IPS-15b (cell line): ENCODE data around the gene HPN.
"Not testable (repeated sequence)": the region's sequence is repeated elsewhere in the genome, so short reads cannot be mapped to it uniquely, and the experiment has no call there.

ENCODE experiments used
- H3K27me3 ChIP-seq: one replicate; pipeline ENCODE4 v1.6.1; 2013; ENCODE audit warnings: low read length; ENCODE audit not compliant: control insufficient read depth, insufficient read depth
- H3K36me3 ChIP-seq: one replicate; pipeline ENCODE4 v1.6.1; 2013; ENCODE audit warnings: low read length; ENCODE audit not compliant: control insufficient read depth, insufficient read depth
- H3K4me1 ChIP-seq: one replicate; pipeline ENCODE4 v1.6.1; 2013; ENCODE audit warnings: mild to moderate bottlenecking, low read length; ENCODE audit not compliant: control insufficient read depth, insufficient read depth
- H3K4me3 ChIP-seq: one replicate; pipeline ENCODE4 v1.5.1; 2013; ENCODE audit warnings: low read depth, low read length
- H3K9ac ChIP-seq: one replicate; pipeline ENCODE4 v1.6.1; 2013; ENCODE audit warnings: low read depth, mild to moderate bottlenecking, low read length
- H3K9me3 ChIP-seq: one replicate; pipeline ENCODE4 v1.6.1; 2013; ENCODE audit warnings: mild to moderate bottlenecking, low read length; ENCODE audit not compliant: control insufficient read depth, insufficient read depth

HPN gene

DNA sequence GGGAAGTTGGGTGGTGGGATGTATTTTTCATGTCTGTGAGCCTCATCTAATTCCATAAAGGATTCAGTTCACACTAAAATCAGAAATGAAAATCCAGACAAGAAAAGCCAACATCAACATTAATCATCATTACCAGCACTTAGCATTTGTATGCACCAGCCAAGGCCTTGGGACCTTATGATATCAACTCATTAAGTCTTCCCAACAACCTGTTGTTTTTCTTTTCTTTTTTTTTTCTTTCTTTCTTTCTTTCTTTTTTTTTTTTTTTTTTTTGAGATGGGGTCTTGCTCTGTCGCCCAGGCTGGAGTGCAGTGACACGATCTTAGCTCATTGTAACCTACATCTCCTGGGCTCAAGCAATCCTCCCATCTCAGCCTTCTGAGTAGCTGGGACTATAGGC is 9.1 kb downstream of the HPN start:
- H3K4me1 ChIP-seq, H3K9ac ChIP-seq, H3K4me3 ChIP-seq, H3K27me3 ChIP-seq, H3K9me3 ChIP-seq, H3K36me3 ChIP-seq: not testable (repeated sequence)

DNA sequence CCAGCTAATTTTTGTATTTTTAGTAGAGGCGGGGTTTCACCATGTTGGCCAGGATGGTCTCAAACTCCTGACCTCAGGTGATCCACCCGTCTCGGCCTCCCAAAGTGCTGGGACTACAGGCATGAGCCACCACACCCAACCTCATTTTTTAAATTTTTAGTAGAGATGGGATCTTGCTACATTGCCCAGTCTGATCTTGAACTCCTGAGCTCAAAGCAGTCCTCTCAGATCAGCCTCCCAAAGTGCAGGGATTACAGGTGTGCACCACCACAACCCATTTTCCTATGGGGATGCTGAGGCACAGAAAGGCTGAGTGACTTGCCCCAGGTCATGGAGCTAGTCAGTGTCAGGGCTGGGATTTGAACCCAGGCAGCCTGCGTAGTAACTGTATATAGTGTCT is 9.7 kb downstream of the HPN start:
- H3K36me3 ChIP-seq, H3K4me3 ChIP-seq, H3K9me3 ChIP-seq, H3K9ac ChIP-seq, H3K4me1 ChIP-seq, H3K27me3 ChIP-seq: not testable (repeated sequence)

DNA sequence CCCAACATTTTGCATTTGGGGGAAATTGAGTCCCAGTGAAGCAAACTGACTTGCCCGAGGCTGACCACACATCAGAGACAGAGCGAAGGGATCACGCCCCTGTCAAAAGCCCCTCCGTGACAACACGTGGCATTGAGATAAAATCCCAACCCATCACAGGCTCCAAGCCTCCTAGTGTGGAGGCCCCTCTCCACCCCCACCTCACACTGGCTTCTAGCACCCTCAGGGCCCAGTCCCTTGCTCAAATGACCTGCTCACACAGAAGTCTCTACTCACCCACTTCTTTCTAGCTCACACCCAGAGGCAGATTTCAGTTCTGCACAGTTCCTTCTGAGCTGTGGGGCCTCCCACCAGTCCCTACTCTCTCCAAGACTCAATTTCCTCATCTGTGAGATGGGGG is 10.3 kb downstream of the HPN start:
- Histone ChIP-seq H3K9me3 (no peaks in the 10 kb centered on the region), H3K36me3 (peaks cover 5% of the 10 kb centered on the region), H3K27me3 (no peaks in the 10 kb centered on the region), H3K4me1 (peaks cover 9% of the 10 kb centered on the region), H3K9ac (no peak overlapping the region), H3K4me3 (no peak overlapping the region)

DNA sequence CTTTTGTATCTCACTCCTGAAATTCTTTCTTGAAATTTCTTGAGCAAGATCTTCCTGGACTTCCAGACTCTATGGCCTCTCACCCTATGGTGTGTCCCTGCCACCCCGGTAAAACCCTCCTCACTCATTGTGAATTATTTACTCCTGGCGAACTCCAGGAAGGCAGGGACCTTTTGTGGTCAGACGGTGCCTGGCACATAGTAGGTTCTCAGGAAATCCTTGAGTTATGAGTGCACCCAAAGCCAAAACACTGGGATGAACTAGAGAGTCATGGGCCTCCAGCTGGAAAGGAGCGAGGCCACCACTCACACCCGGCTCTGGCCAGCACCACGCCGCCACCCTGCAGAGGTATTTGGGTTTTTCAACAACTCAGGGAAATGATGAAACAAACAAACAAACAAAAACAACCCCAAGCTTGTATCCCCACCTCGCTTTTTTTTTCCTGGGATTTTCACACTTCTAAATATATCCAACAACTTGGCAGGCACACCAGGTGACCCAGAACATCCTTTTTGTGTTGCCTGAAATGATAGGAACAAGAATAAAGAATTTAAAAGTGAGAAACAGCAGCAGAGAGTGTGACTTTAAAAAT is 11.2 kb downstream of the HPN start:
- Histone ChIP-seq H3K27me3 (no peaks in the 10 kb centered on the region), H3K9me3 (no peaks in the 10 kb centered on the region), H3K9ac (no peak overlapping the region), H3K4me1 (peaks cover 9% of the 10 kb centered on the region), H3K4me3 (no peak overlapping the region), H3K36me3 (peaks cover 5% of the 10 kb centered on the region)

DNA sequence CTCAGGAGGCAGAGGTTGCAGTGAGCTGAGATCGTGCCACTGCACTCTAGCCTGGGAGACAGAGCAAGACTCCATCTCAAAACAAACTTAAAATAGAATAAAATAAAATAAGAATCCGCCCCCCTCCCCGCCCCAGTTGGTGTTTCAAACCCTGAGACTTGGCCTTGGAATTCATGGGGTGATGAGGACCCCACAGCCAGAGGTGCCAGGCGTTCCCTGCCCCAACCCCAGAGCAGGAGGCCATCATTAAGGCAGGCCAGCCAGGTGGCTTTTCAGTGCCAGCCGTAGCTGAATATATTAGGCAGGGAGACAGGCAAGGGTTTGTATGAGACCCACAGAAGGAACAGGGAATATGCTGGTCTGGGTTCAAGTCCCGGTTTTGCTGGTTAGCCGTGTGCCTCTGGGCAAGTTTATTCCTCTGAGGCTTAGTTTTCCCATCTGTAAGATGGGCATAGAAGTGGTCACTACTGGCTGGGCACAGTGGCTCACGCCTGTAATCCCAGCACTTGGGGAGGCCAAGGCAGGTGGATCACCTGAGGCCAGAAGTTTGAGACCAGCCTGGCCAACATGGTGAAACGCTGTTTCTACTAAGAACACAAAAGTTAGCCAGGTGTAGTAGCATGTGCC is 12.3 kb downstream of the HPN start:
- Histone ChIP-seq H3K36me3 (peaks cover 5% of the 10 kb centered on the region), H3K9me3 (no peaks in the 10 kb centered on the region), H3K9ac (no peak overlapping the region), H3K4me1 (peaks cover 9% of the 10 kb centered on the region), H3K27me3 (no peaks in the 10 kb centered on the region), H3K4me3 (no peak overlapping the region)

DNA sequence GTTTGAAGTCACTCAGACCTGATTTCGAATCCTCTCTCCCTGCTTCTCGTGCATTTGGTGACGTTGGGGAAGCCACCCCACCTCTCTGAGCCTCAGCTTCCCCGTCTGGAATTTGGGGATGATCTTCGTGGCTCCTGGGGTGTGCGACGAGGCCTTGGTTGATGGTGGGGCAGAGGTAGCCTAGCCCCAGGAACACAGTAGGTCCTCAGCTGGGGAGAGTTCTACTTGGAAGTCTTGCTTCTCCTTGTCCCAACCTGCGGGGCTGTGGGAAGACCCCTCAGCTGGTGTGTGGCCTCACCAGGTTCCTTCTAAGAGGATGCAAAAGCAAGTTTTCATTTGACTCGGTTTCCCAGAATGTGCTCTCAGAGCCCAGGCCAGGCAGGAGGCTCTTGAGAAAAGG is 13.1 kb downstream of the HPN start:
- Histone ChIP-seq H3K9ac (no peak overlapping the region), H3K4me3 (no peak overlapping the region), H3K27me3 (no peaks in the 10 kb centered on the region), H3K4me1 (peaks cover 9% of the 10 kb centered on the region), H3K36me3 (peaks cover 5% of the 10 kb centered on the region), H3K9me3 (no peaks in the 10 kb centered on the region)

DNA sequence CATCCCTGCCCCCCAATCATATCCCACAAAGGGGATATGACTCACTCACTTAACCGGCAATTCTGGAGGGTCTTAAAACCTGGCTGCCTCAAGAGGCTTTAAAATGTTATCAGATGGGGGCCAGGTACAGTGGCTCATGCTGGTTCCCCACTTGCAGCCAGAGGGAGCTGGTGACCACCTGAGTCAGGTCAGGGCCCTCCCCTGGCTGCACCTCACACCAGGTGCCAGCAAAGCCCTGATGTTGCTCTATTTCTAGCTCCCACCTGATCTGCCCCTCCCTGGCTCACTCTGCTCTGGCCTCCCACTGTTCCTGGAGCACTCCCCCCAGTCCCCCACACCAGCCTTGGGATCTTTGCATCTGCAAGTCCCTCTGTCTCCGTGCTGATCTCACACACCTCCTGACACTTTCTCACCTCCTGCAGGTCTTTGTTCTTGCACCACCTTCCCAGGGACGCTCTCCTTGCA is 14.2 kb downstream of the HPN start:
- peaks cover 5% of the 10 kb centered on the region for H3K36me3 ChIP-seq

DNA sequence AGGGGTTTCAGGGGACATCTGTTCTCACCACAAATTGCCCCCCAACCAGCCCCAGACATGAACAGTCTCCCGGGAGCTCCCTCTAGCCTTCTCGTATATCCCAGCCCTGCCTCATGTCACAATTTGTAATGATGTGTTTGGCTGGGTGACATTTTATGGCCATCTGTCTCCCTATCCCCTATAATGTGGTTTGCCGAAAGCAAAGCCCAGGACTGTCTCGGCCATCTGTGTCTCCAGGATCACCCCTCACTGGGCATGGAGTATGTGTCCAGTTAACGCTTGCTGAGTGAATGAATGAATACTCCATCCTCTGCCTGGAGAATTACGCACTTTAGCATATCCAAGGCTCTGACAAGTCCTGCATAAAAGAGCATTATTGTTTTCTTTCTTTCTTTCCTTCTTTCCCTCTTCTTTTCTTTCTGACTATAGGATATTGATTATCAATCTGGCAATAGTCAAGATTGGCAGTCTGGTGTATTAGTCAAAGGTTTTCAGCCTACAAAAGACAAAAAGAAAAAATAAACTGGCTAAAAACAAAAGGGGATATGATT is 15.1 kb downstream of the HPN start:
- H3K9me3 ChIP-seq, result no peaks in the 10 kb centered on the region
- H3K9ac ChIP-seq, result peak overlapping the region; percentile 39

More for the DNA sequence above, 14.2 kb downstream of the HPN start:
- Histone ChIP-seq H3K4me3 (peak overlapping the region; percentile 0), H3K9me3 (no peaks in the 10 kb centered on the region), H3K9ac (peak overlapping the region; percentile 39), H3K4me1 (peaks cover 9% of the 10 kb centered on the region), H3K27me3 (no peaks in the 10 kb centered on the region)

DNA sequence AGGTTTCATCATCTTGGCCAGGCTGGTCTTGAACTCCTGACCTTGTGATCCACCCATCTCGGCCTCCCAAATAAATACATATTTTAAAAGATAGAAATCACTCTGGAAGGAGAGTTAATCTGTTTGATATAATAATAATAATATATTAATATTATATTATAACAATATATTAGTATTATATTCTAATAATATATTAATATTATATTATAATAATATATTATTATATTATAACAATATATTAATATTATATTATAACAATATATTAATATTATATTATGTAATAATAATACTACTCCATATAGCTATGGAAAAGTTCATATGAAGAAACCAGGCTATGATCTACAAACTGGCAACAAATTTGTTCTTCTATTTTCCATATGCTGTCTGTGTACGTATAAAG is 16.8 kb downstream of the HPN start:
- no peaks in the 10 kb centered on the region for H3K9me3 ChIP-seq
- peaks cover 9% of the 10 kb centered on the region for H3K4me1 ChIP-seq
- no peak overlapping the region for H3K9ac ChIP-seq
- H3K27me3 ChIP-seq, result no peaks in the 10 kb centered on the region
- H3K4me3 ChIP-seq, result no peak overlapping the region
- peaks cover 2% of the 10 kb centered on the region for H3K36me3 ChIP-seq

More for the DNA sequence above, 15.1 kb downstream of the HPN start:
- H3K36me3 ChIP-seq, result peaks cover 2% of the 10 kb centered on the region
- no peak overlapping the region for H3K4me3 ChIP-seq
- H3K27me3 ChIP-seq, result no peaks in the 10 kb centered on the region
- peaks cover 9% of the 10 kb centered on the region for H3K4me1 ChIP-seq

DNA sequence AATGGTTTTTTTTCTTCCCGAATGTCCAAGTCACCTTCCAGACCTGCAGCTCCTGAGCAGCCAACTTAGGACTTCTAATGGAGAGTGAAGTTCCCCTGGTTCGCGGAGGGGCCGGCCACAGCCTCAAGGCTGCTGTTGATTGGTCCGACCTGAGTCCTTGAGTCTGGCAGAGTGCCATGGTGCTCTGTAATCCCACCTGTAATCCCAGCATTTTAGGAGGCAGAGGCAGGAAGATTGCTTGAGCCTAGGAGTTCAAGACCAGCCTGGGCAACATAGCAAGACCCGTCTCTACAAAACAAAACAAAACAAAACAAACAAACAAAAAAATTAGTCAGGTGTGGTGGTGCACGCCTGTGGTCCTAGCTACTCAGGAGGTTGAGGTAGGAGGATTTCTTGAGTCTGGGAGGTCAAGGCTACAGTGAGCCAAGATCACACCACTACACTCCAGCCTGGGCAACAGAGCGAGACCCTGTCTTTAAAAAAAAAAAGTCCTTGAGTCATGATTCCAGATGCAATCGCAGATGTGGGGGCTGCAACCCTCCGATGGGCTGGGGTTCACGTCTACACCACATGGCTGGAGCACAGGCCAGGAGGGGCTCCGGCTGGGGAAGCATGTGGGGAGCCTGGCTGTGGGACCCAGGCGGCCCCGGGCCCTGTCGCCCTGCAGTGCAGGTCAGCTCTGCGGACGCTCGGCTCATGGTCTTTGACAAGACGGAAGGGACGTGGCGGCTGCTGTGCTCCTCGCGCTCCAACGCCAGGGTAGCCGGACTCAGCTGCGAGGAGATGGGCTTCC is 17.7 kb downstream of the HPN start:
- H3K9ac ChIP-seq, result no peak overlapping the region
- no peak overlapping the region for H3K4me3 ChIP-seq
- no peaks in the 10 kb centered on the region for H3K9me3 ChIP-seq
- H3K4me1 ChIP-seq, result peaks cover 9% of the 10 kb centered on the region
- H3K27me3 ChIP-seq, result no peaks in the 10 kb centered on the region
- H3K36me3 ChIP-seq, result peaks cover 2% of the 10 kb centered on the region

DNA sequence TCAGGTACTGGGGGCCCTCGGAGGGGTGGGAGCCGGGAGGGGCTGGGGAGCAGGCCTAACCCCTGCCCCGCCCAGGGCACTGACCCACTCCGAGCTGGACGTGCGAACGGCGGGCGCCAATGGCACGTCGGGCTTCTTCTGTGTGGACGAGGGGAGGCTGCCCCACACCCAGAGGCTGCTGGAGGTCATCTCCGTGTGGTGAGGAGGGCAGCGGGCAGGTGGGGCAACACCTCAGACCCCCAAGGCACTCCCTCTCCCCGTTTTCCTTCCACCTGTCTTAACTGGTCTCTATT is 18.2 kb downstream of the HPN start:
- Histone ChIP-seq H3K4me1 (peaks cover 9% of the 10 kb centered on the region), H3K9me3 (no peaks in the 10 kb centered on the region), H3K27me3 (no peaks in the 10 kb centered on the region), H3K36me3 (peaks cover under 1% of the 10 kb centered on the region), H3K4me3 (no peak overlapping the region), H3K9ac (no peak overlapping the region)
